Heart left ventricle (tissue), 16 donors: Measurements from ENCODE around the gene SCEL. TPM values are rescaled to one million over a fixed set of nuclear protein-coding genes. Genes with fewer than 3 reads are reported as not detected.
"Not testable (repeated sequence)": the region's sequence is repeated elsewhere in the genome, so short reads cannot be mapped to it uniquely, and the experiment has no call there.

Experiments used
- ATAC-seq, 4 donors: fragments of 200-7000 bp; cut with Tn5 transposase; one replicate each; pipeline ENCODE4 v1.9.1; 2020 to 2022; ENCODE audit warnings: moderate library complexity in 4 of 4, mild to moderate bottlenecking in 3 of 4, moderate number of reproducible peaks in 1 of 4
- DNase-seq, 5 donors: peaks; one replicate each; pipeline ENCODE4 v3.0.0-alpha.2; 2020
- H3K27ac ChIP-seq, 12 donors: fragments of 200-600 bp; sonication (generic) in 4 of 12; one replicate each; pipeline versions ENCODE4 v1.5.0 to v1.8.0; 2016 to 2022; ENCODE audit warnings: mild to moderate bottlenecking in 2 of 12
- H3K27me3 ChIP-seq, 9 donors: fragments of 200-600 bp; sonication (generic) in 2 of 9; one replicate each; pipeline versions ENCODE4 v1.5.1 to v1.8.0; 2016 to 2022; ENCODE audit warnings: mild to moderate bottlenecking in 3 of 9
- H3K36me3 ChIP-seq, 9 donors: fragments of 200-600 bp; sonication (generic) in 2 of 9; one replicate each; pipeline versions ENCODE4 v1.5.0 to v1.8.0; 2018 to 2022; ENCODE audit warnings: mild to moderate bottlenecking in 2 of 9
- H3K4me1 ChIP-seq, 12 donors: fragments of 200-600 bp; sonication (generic) in 4 of 12; one replicate each; pipeline versions ENCODE4 v1.5.0 to v1.8.0; 2016 to 2022; ENCODE audit warnings: mild to moderate bottlenecking in 3 of 12
- H3K4me3 ChIP-seq, 12 donors: fragments of 200-600 bp; sonication (generic) in 4 of 12; one replicate each; pipeline versions ENCODE4 v1.5.0 to v1.8.0; 2017 to 2022; ENCODE audit warnings: mild to moderate bottlenecking in 9 of 12, moderate library complexity in 4 of 12
- H3K9me3 ChIP-seq, 12 donors: fragments of 200-600 bp; sonication (generic) in 4 of 12; one replicate each; pipeline versions ENCODE4 v1.5.0 to v1.8.0; 2016 to 2022; ENCODE audit warnings: mild to moderate bottlenecking in 1 of 12
- POLR2A ChIP-seq, 2 donors: fragments of 450-650 bp; IDR thresholded peaks; one replicate each; pipeline ENCODE4 v1.6.1; 2017; ENCODE audit warnings: antibody characterized with exemption in 2 of 2, mild to moderate bottlenecking in 2 of 2, moderate library complexity in 2 of 2
- WGBS, 4 donors: extraction: QIAGEN DNeasy Blood & Tissue Kit in 2 of 4; methylation state at CpG; one replicate each; pipeline versions ENCODE4 v1.1.5 to v1.1.7; 2013 to 2018; 5-methylcytosine and 5-hydroxymethylcytosine counted together
- intact Hi-C, 10 donors: fragments of 100-400 bp; cut with DNase I; formaldehyde crosslinking; loops; one replicate each; pipeline versions ENCODE4 v1.11.1 to v1.14.2; 2022
- polyA plus RNA-seq, 2 donors: library from polyadenylated mRNA; stranded (reverse); fragments of 200-250 nt; gene quantifications; one replicate each; pipeline ENCODE4 v1.2.3, GENCODE V29; 2013
- total RNA-seq, 9 donors: library from RNA; depleted of rRNA in 2 of 9; stranded (reverse); fragments of >200 nt in 2 of 9; fragmentation: NEBNext Ultra II Directional in 3 of 9; extraction: Animal tissue kit (Norgen Biotek cat#: 25700) in 3 of 9; gene quantifications; one replicate each; pipeline versions ENCODE4 v1.1.0 to v1.2.4, GENCODE V29; 2016 to 2023
- TF ChIP-seq, protein P1 (sequence below), 12 donors: fragments of 200-600 bp; sonication (generic) in 4 of 12; IDR thresholded peaks; one replicate each; pipeline versions ENCODE4 v1.5.0 to v1.8.0; 2018 to 2022; ENCODE audit warnings: antibody characterized with exemption in 12 of 12, mild to moderate bottlenecking in 5 of 12
- donor health status: ischemic (EF 13 %, LVEDD 7.1; RV severe dilation, severe dysfunction).
- donor health status: healthy with polysubstance abuse.
- donor health status: DM: no; HTN: yes; CAD: no.
- donor health status: DM: no; HTN: no; CAD: no.
- donor health status: ischemic (EF 25% LVEDD 6.9; RV normal size, moderate dysfunction).
- donor health status: ischemic (EF 25% LVEDD 5.7; RV mildly dilated, moderate dysfunction).
- donor health status: healthy.
- donor health status: DM: yes; HTN: yes; CAD: no.
- donor health status: ischemic (EF 35%, LVEDD 5.7; RV mildly dilated, moderate dysfunction).
- donor health status: nonischemic (EF 11% LVEDD 7.7; RV severe dilation, severe dysfunction).
- donor health status: DM: yes; HTN: yes; CAD: no.
- donor health status: PGD.
- donor health status: ischemic (EF 29% LVEDD 5.4; RV normal size, mild dysfunction).
- donor health status: nonischemic (EF 23%, LVEDD 6.1; RV moderate dilation, normal function).

The SCEL gene
- total and polyA plus RNA-seq, 11 donors, result 0.04 to 2.0 TPM; not detected in 9

DNA sequence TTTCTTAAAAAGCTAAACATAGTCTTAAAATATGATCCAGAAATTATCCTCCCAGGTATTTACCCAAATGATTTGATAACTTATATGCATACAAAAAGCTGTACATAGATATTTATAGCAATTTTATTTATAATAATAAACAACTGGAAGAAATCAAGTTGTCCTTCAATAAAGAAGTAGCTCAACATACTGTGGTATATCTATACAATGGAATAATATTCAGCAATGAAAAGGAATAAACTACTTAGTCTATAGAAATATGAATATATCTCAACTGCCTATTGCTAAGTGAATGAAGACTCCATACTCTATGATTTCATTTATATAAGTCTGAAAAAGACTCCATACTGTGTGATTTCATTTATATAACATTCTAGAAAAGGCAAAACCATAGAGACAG is 114.9 kb downstream of the SCEL start:
- intact Hi-C loops, result no loop called here
- Histone ChIP-seq H3K27me3 (no peaks in the 10 kb centered on the region), H3K27ac (no peak overlapping the region), H3K4me3 (no peak overlapping the region), H3K4me1 (no peaks in the 10 kb centered on the region), H3K9me3 (peaks cover 0 to 11% (median 2%) of the 10 kb centered on the region in 12 donors), H3K36me3 (no peaks in the 10 kb centered on the region)
- no peak for ATAC-seq
- TF ChIP-seq POLR2A (IDR thresholded peaks at IDR 0.05), result no peak
- no peak for DNase-seq

DNA sequence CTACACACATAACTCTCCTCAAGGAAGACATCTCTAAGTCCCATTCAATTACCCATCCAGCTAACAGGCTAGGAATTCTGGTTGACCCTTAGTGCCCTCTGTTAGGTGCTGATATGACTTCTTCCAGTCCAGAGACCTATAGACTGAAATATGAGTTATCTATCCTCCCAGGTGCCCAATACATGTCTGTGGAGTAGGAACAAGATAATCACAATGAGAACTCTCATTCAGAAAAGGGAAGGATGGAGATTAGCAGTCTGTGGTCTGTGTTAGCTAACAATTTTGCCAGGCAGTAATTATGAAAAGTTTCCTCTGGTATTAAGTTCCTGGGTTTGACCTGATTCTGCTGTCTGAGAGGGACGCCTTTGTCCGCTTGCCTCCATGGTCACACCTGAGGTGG is 117.8 kb downstream of the SCEL start:
- intact Hi-C loops, result no loop called here
- H3K4me3 ChIP-seq, result no peak overlapping the region
- DNase-seq (no peak), ATAC-seq (no peak)
- no peaks in the 10 kb centered on the region for H3K36me3 ChIP-seq
- peaks cover 0 to 19% (median 4%) of the 10 kb centered on the region in 12 donors for H3K9me3 ChIP-seq
- TF ChIP-seq, protein P1, sequence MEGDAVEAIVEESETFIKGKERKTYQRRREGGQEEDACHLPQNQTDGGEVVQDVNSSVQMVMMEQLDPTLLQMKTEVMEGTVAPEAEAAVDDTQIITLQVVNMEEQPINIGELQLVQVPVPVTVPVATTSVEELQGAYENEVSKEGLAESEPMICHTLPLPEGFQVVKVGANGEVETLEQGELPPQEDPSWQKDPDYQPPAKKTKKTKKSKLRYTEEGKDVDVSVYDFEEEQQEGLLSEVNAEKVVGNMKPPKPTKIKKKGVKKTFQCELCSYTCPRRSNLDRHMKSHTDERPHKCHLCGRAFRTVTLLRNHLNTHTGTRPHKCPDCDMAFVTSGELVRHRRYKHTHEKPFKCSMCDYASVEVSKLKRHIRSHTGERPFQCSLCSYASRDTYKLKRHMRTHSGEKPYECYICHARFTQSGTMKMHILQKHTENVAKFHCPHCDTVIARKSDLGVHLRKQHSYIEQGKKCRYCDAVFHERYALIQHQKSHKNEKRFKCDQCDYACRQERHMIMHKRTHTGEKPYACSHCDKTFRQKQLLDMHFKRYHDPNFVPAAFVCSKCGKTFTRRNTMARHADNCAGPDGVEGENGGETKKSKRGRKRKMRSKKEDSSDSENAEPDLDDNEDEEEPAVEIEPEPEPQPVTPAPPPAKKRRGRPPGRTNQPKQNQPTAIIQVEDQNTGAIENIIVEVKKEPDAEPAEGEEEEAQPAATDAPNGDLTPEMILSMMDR (IDR thresholded peaks at IDR 0.05), result no peak
- TF ChIP-seq POLR2A (IDR thresholded peaks at IDR 0.05), result no peak
- H3K27me3 ChIP-seq, result no peaks in the 10 kb centered on the region
- H3K27ac ChIP-seq, result no peak overlapping the region
- WGBS, 4 donors, result 76 to 87% (median 85%) methylated on average over 2 of the region's 2 CpGs
- no peaks in the 10 kb centered on the region for H3K4me1 ChIP-seq

DNA sequence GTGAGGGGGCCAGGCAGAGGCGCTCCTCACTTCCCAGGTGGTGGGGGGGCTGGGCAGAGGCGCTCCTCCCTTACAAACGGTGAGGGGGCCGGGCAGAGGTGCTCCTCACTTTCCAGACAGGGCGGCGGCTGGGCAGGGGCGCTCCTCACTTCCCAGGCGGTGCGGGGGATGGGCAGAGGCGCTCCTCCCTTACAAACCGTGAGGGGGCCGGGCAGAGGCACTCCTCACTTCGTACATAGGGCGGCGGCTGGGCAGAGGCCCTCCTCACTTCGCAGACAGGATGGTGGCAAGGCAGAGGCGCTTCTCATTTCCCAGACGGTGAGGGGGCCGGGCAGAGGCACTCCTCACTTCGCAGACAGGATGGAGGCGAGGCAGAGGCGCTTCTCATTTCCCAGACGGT is 124.5 kb downstream of the SCEL start:
- H3K27ac ChIP-seq, H3K27me3 ChIP-seq, H3K9me3 ChIP-seq, DNase-seq, intact Hi-C loops, H3K36me3 ChIP-seq, ATAC-seq, H3K4me3 ChIP-seq, H3K4me1 ChIP-seq: not testable (repeated sequence)
- 86 to 92% (median 90%) methylated on average over 18 to 23 of the region's 23 CpGs for WGBS, 4 donors

DNA sequence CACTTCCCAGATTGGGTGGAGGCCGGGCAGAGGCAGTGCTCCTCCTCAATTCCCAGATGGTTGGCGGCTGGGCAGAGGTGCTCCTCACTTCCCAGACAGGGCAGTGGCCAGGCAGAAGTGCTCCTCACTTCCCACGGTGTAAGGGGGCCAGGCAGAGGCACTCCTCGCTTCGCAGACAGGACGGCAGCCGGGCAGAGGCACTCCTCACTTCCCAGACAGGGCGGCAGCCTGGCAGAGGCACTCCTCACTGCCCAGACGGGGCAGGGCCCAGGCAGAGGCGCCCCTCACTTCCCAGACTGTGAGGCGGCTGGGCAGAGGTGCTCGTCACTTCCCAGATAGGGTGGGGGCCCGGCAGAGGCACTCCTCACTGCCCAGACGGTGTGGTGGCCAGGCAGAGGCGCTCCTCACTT is 125.3 kb downstream of the SCEL start:
- ATAC-seq (no peak), DNase-seq (peak in 1 of 5 donors; percentile 28)
- intact Hi-C loops, result no loop called here

DNA sequence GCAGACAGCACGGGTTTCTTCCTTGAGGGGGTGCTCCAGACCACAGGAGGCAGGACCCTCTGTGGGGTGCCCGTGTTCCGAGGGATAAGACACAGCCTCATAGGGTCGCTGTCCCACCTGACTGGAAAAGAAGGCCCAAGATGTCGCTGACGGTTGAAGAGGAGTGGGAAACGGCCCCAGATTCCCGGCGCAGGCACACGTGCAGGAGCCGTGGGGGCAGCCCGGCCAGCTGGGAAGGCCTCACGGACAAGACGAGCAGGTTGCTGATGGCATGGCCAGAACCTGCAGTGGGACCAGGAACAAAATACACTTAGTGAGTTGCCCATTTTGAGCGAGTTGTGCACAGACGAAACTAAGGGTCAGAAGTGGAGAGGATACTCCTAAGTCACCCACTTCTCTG is 126.8 kb downstream of the SCEL start:
- 83 to 90% (median 89%) methylated on average over 13 to 16 of the region's 16 CpGs for WGBS, 4 donors
- H3K4me1 ChIP-seq, H3K4me3 ChIP-seq, ATAC-seq, intact Hi-C loops, H3K27me3 ChIP-seq, H3K27ac ChIP-seq, H3K9me3 ChIP-seq, DNase-seq, H3K36me3 ChIP-seq: not testable (repeated sequence)

More for the DNA sequence above, 125.3 kb downstream of the SCEL start:
- Histone ChIP-seq H3K27me3 (no peaks in the 10 kb centered on the region), H3K27ac (no peak overlapping the region), H3K4me3 (no peak overlapping the region), H3K4me1 (no peaks in the 10 kb centered on the region), H3K9me3 (peaks cover 0 to 6% (median 0%) of the 10 kb centered on the region in 12 donors), H3K36me3 (no peaks in the 10 kb centered on the region)
- no peak for TF ChIP-seq POLR2A (IDR thresholded peaks at IDR 0.05)
- TF ChIP-seq, protein P1 (IDR thresholded peaks at IDR 0.05), result no peak
- WGBS, 4 donors, result 80 to 88% (median 81%) methylated on average over 7 to 15 of the region's 15 CpGs

DNA sequence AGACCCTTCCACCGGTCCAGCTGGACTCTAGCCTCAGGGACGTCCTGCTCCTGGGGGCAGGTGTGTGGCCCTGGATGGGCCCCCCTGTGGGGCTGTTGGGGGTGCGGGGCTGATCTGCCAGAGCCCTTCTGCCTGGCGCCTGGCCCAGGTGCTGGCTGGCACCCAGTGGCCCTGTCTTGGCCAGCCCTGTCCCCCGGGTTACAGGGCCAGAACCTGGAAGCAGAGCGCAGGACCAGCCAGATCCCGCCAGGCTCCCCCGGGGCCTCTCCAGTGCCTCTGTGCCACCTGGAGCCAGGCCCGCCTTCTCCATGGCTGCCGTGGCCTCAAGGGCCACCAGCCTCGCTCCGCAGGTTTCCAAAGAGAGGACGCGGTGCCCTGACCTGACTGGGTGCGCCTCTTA is 127.3 kb downstream of the SCEL start:
- H3K4me3 ChIP-seq, ATAC-seq, H3K27ac ChIP-seq, H3K36me3 ChIP-seq, H3K27me3 ChIP-seq, H3K4me1 ChIP-seq, H3K9me3 ChIP-seq, intact Hi-C loops: not testable (repeated sequence)
- DNase-seq, result peak in 1 of 5 donors; percentile 37
- 87 to 94% (median 89%) methylated on average over 13 to 15 of the region's 15 CpGs for WGBS, 4 donors
